HG03469 (cell line): ENCODE measurements around the gene SPINT1.

Experiments used
- ATAC-seq: cut with Tn5 transposase; IDR thresholded peaks from one replicate; pipeline ENCODE4 v1.9.1; 2021; ENCODE audit warnings: mild to moderate bottlenecking, moderate library complexity, moderate number of reproducible peaks; ENCODE audit not compliant: unreplicated experiment

The SPINT1 gene

GRCh38 chr15:40891810-40892446 lies 48.1 kb downstream of the SPINT1 start:
- no peak for ATAC-seq

- ATAC-seq, result no peak
Observed at GRCh38 chr15:40892447-40893012, 48.7 kb downstream of the SPINT1 start.

- ATAC-seq, result no peak
Observed at GRCh38 chr15:40893019-40893670, 49.3 kb downstream of the SPINT1 start.

- peak; percentile 74 for ATAC-seq
Observed at GRCh38 chr15:40893733-40894680, 50.2 kb downstream of the SPINT1 start, which contains the start of gene VPS18. Gene VPS18, plus strand, starts transcription at chr15:40894450. Its CDS starts 319 bp downstream, at chr15:40894769.

GRCh38 chr15:40894681-40895448 lies 51.0 kb downstream of the SPINT1 start:
- no peak for ATAC-seq

- ATAC-seq, result no peak
Observed at GRCh38 chr15:40899536-40900207, 55.8 kb downstream of the SPINT1 start.

- ATAC-seq, result no peak
Observed at GRCh38 chr15:40900256-40901052, 56.6 kb downstream of the SPINT1 start.

- no peak for ATAC-seq
Observed at GRCh38 chr15:40901053-40901443, 57.2 kb downstream of the SPINT1 start.

- no peak for ATAC-seq
Observed at GRCh38 chr15:40902605-40903561, 59.0 kb downstream of the SPINT1 start.

GRCh38 chr15:40904552-40905201 lies 60.8 kb downstream of the SPINT1 start:
- no peak for ATAC-seq

GRCh38 chr15:40906091-40906990 lies 62.5 kb downstream of the SPINT1 start:
- ATAC-seq, result no peak

GRCh38 chr15:40906991-40907802 lies 63.3 kb downstream of the SPINT1 start:
- no peak for ATAC-seq
